Cerebellar nuclear complex (tissue), 1 donor: Measurements from ENCODE around the gene PVALEF.

Experiments
- DNase-seq, 2 experiments: peaks; one replicate each; lab custom pipeline; 2025; lab: John Stamatoyannopoulos, UW

PVALEF gene

DNA sequence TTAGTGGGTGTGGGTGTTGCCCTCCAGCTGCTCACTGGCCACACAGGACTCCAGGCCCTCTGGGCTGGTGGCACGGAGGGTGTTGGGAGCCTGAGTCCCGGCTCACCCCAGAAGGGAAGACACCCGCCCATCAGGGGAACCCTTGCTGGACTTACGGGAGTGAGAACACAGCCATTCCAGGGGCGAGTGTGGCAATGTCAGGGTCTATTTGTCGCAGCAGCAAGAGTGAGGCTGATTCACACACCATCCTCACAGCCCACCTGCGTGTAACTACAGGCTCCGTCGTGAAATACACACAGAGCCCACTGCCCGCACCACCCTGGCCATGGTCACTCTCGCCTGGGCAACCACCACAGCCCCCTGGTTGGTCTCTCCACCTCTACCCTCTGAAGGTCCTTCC is 18.5 kb downstream of the PVALEF start:
- no peak for DNase-seq

- DNase-seq, result no peak
Observed at GRCh38 chr17:81184555-81184954, 19.2 kb downstream of the PVALEF start.

DNA sequence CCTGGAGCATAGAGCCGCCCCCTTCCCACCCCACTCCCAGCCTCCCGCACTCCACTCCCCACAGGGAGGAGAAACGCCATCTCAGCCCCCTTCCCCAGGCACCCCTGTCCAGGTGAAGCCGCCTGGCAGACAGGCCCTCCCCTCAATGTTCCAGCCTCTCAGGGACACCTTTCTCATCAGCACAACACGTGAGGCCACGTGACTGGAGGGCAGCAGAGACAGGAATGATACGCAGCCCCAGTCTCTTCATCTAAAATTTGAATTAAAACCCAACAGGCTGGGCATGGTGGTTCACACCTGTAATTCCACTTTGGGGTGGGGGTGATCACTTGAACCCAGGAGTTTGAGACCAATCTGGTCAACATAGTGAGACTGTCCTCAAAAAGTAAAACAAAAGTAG is 20.9 kb downstream of the PVALEF start:
- no peak for DNase-seq

GRCh38 chr17:81187120-81187519 is 21.8 kb downstream of the PVALEF start:
- DNase-seq, result no peak

DNA sequence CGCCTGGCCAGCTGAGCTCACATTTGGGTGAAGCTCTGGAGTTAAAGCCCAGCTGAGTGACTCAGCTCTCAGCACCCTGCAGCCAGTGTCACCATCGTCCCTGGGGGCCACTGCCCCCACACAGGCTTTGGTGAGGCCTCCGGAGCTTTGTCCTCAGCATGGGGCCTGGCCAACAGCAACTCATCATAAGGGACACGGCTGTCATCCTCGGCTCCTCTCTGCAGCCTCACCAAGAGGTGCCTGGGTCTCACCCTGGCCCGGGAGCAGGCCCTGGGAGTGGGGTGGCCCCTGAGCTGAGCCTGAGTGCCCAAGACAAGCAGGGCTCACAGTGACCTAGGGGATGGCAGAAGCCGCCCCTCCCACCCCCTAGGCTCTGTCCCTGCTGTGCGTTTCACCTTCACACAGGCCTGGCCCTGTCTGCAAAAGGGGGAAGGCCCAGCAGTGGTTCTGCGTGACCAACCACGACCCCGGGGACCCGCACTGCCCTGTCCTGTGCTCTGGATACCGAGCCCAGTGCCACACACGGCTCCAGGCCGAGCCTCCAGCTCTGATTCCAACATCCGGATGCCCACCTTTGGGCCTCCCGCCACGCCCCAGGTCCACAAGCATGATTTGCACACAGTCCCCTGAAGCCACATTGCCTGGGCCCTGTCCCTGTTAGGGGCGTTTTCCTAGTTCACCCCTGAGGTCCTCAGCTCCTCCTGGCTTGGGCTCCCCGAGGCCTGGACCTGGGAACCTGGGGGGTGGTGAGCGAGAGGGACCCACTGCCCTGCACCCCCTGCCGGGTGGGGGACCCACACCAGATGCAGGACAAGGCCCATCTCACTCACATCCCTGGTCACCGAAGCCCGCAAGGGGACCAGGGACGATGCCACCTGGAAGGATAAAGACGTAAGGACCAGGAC is 22.5 kb downstream of the PVALEF start:
- DNase-seq, result no peak

GRCh38 chr17:81188491-81188840 is 23.2 kb downstream of the PVALEF start:
- DNase-seq, result no peak

GRCh38 chr17:81189016-81189415 is 23.7 kb downstream of the PVALEF start:
- no peak for DNase-seq

DNA sequence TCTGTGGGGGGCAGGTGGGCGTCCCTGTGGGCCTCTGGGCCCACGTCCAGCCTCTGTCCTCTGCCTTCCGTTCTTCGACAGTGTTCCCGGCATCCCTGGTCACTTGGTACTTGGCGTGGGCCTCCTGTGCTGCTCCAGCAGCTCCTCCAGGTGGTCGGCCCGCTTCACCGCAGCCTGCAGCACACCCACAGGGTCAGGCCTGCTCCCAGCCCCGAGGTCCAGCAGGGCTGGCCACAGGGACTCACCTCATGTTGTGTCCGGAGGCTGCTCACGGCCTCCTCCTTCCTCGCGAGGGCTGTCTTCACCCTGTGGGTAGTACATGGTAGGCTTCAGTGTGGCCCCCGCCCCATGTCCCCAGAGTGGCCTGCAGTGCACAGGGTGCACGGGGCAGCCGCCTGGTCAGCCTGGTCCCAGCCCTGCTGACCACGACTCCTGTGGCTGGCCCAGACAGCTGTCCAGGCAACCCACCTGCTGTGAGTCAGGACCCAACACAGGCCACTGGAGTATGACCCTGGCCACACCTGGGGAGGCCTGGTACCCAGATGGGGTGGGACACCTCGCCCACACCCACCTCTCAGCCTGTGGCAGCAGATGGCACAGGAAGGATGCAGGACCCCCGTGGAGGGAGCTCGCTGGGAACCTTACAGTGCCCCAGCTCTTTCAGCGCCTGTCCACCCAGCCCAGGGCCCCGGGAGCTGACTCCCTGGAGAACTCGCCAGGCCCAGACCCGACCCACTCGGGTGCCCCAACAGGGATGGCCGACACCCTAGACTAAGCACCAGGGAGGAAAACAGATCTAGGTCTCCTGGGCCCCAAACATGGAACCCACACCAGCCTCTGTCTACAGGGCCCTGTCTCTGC is 24.6 kb downstream of the PVALEF start:
- no peak for DNase-seq

GRCh38 chr17:81190591-81190990 is 25.3 kb downstream of the PVALEF start:
- no peak for DNase-seq

- no peak for DNase-seq
Observed at GRCh38 chr17:81191116-81191515, 25.8 kb downstream of the PVALEF start.

DNA sequence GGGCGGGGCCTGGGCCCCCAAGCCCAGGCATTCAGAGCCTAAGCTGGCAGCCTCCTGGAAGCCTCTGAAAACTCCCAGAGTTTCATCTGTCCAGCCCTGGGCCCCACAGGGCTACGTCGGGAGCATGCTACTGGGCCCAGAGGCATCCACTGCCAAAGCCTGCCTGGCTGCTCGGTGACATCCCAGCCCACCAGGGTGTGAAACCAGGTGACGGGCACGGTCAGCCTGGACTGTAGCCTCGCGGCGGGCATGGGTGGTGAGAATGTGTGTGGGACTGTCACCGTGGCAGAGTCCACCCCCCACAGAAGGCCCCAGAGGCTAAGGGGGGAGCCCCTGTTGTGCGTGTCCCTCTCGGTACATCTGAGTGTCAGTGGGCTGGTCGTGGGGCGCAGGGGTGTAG is 26.3 kb downstream of the PVALEF start:
- DNase-seq, result no peak

- no peak for DNase-seq
Observed at GRCh38 chr17:81192386-81193050, 27.2 kb downstream of the PVALEF start.

GRCh38 chr17:81193051-81193410 is 27.7 kb downstream of the PVALEF start:
- no peak for DNase-seq

DNA sequence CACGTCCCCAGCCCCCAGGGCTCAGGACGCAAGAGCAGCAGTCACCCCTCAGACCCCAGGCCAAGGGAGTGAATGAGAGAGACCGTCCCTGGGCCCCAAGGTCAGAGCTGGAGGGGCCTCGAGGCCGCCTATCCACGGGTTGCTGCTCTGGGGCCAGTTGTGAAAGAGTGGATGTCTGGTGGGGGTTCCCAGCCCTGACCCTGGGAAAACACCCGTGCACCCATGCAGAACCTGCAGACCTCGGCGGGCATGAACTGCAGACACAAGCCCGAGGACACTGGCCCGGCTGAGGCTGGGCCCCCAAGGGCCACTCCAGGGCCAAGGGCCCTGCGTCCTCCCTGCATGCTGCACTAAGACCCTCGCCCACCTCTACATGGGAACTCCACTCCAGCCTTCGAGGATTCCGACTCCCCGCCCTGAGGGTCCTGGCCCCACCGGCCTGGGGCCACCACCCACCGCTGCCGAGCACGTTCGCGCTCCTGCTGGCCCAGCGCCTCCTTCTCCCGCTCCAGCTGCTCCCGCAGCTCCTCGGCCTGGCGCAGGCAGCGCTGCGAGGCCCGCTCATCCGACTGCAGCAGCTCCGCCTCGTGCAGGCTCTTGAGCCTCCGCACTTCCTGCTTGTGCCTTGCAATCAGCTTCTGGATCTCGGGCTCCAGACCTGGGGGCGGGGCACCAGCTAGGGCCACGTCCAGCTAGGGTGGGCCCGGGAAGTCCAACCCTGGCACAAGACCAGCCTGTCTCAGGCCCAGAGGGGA is 28.3 kb downstream of the PVALEF start:
- DNase-seq, result no peak

DNA sequence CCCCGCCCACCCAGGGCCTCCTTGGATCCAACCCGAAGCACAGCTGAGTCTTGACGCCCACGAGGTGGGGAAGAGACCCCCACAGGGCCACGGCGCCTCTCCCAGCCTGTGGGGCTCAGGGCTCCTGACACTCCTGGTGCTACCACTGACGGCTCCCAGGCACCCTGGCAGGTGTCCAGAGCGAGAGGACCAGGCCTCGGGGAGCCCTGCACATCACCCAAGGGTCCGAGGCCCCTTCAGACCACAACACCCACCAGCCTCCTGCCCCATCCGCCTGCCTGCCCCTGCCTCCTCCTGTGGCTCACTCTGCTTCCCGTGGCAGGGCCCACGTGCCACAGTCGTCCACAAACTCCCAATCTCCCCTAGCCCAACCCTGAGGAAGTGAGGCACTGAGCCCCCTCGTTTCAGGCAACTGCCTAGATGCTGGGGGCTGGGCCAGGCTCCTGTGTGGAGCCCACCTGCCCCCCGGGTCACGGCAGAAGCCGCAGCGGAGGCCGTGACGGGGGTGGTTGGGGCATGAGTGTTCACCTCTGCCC is 29.0 kb downstream of the PVALEF start:
- DNase-seq, result no peak

DNA sequence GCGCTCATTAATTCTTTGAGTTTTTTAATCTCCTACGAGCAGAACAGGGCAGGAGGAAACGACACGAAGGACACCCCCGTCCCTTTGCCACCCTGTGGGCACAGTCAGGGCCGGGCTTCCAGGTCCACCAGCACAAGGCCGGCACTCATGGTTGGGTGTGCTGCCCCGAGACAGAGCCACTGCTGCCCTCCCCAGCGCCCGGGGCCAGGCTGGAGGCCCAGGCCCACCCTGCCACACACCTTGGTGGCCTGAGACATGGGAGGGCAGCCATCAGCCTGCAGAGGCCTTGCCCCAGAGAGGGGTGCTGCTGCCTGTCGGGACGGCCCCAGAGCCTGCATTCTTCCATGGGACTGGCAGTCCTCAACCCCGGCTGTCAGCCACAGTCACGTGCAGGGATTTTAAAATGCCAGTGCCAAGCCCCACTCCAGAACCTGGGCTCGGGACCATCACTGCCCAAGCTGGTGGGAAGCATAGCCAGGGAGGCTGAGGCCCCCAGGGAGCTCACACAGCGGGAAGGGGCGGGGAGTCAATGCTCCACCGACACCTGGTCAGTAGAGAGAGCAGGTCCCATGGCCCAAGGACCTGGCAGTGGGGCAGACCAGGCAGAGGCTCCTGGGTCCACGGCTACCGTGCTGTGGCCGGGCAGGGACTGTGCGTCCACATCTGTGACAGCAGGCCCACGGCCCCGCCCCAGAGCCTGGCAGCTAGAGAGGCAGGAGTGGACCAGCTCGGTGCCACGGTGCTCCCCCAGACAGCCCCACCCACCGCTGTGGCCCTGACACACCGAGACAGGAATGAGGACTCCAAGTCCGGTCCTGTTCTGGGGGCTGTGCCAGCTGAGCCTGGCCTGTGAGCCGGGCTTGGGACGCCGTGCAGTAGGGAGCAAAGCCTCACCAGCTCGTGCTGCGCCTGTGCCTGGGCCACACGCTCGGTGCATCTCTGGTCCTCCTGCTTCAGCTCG is 29.9 kb downstream of the PVALEF start:
- DNase-seq, result no peak

DNA sequence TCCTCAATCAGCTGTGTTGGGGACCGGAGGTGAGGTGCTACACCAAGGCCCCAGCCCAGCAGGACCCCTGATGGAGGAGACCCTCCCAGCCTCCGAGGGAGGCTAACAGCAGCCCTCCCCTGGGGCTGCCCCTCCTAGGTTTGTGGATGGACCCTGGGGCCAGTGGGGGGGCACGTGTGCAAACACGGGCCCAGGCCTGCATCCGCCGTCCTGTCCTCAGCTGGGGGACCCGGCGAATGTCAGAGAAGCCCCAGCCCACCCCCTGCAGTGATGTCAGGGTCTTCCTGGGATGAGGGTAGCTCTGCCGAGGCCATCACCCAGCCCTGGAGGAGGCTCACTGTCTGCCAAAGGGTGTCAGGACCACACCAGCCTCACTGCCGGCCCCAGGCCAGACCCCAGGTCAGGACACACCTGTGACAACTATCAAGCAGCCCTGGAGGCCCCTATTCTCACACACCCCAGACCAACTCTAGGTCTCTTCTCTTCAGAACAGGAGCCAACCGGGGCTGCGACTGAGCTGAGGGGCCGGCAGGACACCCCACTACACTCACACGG is 30.7 kb downstream of the PVALEF start:
- DNase-seq, result no peak

- DNase-seq, result no peak
Observed at GRCh38 chr17:81196505-81197408, 31.4 kb downstream of the PVALEF start.

- DNase-seq, result no peak
Observed at GRCh38 chr17:81197409-81197795, 32.1 kb downstream of the PVALEF start.
